ENCODE measurements around the gene TPRG1.

Gene TPRG1

GRCh38 chr3:189123595-189124387, 48.0 kb upstream of the TPRG1 start:
- H3K4me3 ChIP-seq (ENCODE audit: insufficient read depth, low read length, poor library complexity, severe bottlenecking): no peak overlapping the region
- H3F3A ChIP-seq (ENCODE audit: insufficient read depth): no peaks in the 10 kb centered on the region
- H3K79me2 ChIP-seq (ENCODE audit: insufficient read depth, low read length): no peaks in the 10 kb centered on the region
- no peaks in the 10 kb centered on the region for H4K20me1 ChIP-seq (ENCODE audit: low read depth, low read length)
- no peaks in the 10 kb centered on the region for H3K9me3 ChIP-seq (ENCODE audit: insufficient read depth, low read length)
- TF ChIP-seq CTCF (IDR thresholded peaks at IDR 0.05; ENCODE audit: insufficient read depth, low read length, poor library complexity, severe bottlenecking): no peak
- no peak for TF ChIP-seq EZH2phosphoT487 (conservative IDR thresholded peaks at IDR 0.05; ENCODE audit: low read length)
- H3K9me2 ChIP-seq (replicated peaks; ENCODE audit: insufficient read depth, low read length): no peaks in the 10 kb centered on the region
- no peaks in the 10 kb centered on the region for H3K27me3 ChIP-seq (ENCODE audit: low read length)
- H3K9ac ChIP-seq (ENCODE audit: low read length): no peak overlapping the region
- no peak overlapping the region for H3K4me2 ChIP-seq (ENCODE audit: low read depth, low read length, poor library complexity, severe bottlenecking)
- H3K27ac ChIP-seq (ENCODE audit: low read depth, low read length): no peak overlapping the region
- no peaks in the 10 kb centered on the region for H3K36me3 ChIP-seq (ENCODE audit: low read length)
- H2AFZ ChIP-seq (ENCODE audit: low read depth, low read length, severe bottlenecking): no peak overlapping the region

- Histone ChIP-seq H4K20me1 (ENCODE audit: low read depth, low read length) (no peaks in the 10 kb centered on the region), H3K9ac (ENCODE audit: low read length) (no peak overlapping the region), H3K9me2 (replicated peaks; ENCODE audit: insufficient read depth, low read length) (no peaks in the 10 kb centered on the region), H3K79me2 (ENCODE audit: insufficient read depth, low read length) (no peaks in the 10 kb centered on the region), H3K4me2 (ENCODE audit: low read depth, low read length, poor library complexity, severe bottlenecking) (no peak overlapping the region), H3F3A (ENCODE audit: insufficient read depth) (no peaks in the 10 kb centered on the region), H3K4me3 (ENCODE audit: insufficient read depth, low read length, poor library complexity, severe bottlenecking) (no peak overlapping the region), H3K27me3 (ENCODE audit: low read length) (no peaks in the 10 kb centered on the region), H3K27ac (ENCODE audit: low read depth, low read length) (no peak overlapping the region), H3K9me3 (ENCODE audit: insufficient read depth, low read length) (no peaks in the 10 kb centered on the region), H3K36me3 (ENCODE audit: low read length) (no peaks in the 10 kb centered on the region), H2AFZ (ENCODE audit: low read depth, low read length, severe bottlenecking) (no peak overlapping the region)
- TF ChIP-seq CTCF (IDR thresholded peaks at IDR 0.05; ENCODE audit: insufficient read depth, low read length, poor library complexity, severe bottlenecking): no peak
- no peak for TF ChIP-seq EZH2phosphoT487 (conservative IDR thresholded peaks at IDR 0.05; ENCODE audit: low read length)
Measured at GRCh38 chr3:189132231-189132671, 39.5 kb upstream of the TPRG1 start.

- Histone ChIP-seq H2AFZ (ENCODE audit: low read depth, low read length, severe bottlenecking) (no peak overlapping the region), H3K9ac (ENCODE audit: low read length) (no peak overlapping the region), H3K27ac (ENCODE audit: low read depth, low read length) (no peak overlapping the region), H3K4me2 (ENCODE audit: low read depth, low read length, poor library complexity, severe bottlenecking) (no peak overlapping the region), H3K9me3 (ENCODE audit: insufficient read depth, low read length) (no peaks in the 10 kb centered on the region), H3F3A (ENCODE audit: insufficient read depth) (no peaks in the 10 kb centered on the region), H3K36me3 (ENCODE audit: low read length) (no peaks in the 10 kb centered on the region), H3K27me3 (ENCODE audit: low read length) (no peaks in the 10 kb centered on the region), H3K79me2 (ENCODE audit: insufficient read depth, low read length) (no peaks in the 10 kb centered on the region), H3K4me3 (ENCODE audit: insufficient read depth, low read length, poor library complexity, severe bottlenecking) (no peak overlapping the region), H4K20me1 (ENCODE audit: low read depth, low read length) (no peaks in the 10 kb centered on the region), H3K9me2 (replicated peaks; ENCODE audit: insufficient read depth, low read length) (no peaks in the 10 kb centered on the region)
- TF ChIP-seq CTCF (IDR thresholded peaks at IDR 0.05; ENCODE audit: insufficient read depth, low read length, poor library complexity, severe bottlenecking) (no peak), EZH2phosphoT487 (conservative IDR thresholded peaks at IDR 0.05; ENCODE audit: low read length) (no peak)
Measured at GRCh38 chr3:189132839-189133238, 38.9 kb upstream of the TPRG1 start.

Data from SU-DHL-6 (cell line).